Parathyroid adenoma (tissue), 2 donors: Measurements from ENCODE around the gene DNAJB5.

Experiments used
- H2AFZ ChIP-seq: fragments of 300-600 bp; sonication (generic); one replicate; pipeline ENCODE4 v1.7.0; 2017; ENCODE audit warnings: antibody characterized with exemption, mild to moderate bottlenecking
- H3K27ac ChIP-seq: fragments of 300-600 bp; sonication (generic); one replicate; pipeline ENCODE4 v1.7.0; 2017
- H3K27me3 ChIP-seq: fragments of 300-600 bp; sonication (generic); one replicate; pipeline ENCODE4 v1.7.0; 2017; ENCODE audit warnings: low read length; ENCODE audit not compliant: control insufficient read depth, insufficient read depth
- H3K36me3 ChIP-seq: fragments of 300-600 bp; sonication (generic); one replicate; pipeline ENCODE4 v1.7.0; 2017; ENCODE audit warnings: low read length; ENCODE audit not compliant: control insufficient read depth, insufficient read depth
- H3K4me1 ChIP-seq: fragments of 300-600 bp; sonication (generic); one replicate; pipeline ENCODE4 v1.7.0; 2017; ENCODE audit warnings: control low read depth
- H3K4me2 ChIP-seq: fragments of 300-600 bp; sonication (generic); one replicate; pipeline ENCODE4 v1.7.0; 2017; ENCODE audit warnings: low read length
- H3K4me3 ChIP-seq: fragments of 300-600 bp; sonication (generic); one replicate; pipeline ENCODE4 v1.7.0; 2017; ENCODE audit warnings: low read depth, low read length
- H3K79me2 ChIP-seq: fragments of 300-600 bp; sonication (generic); one replicate; pipeline ENCODE4 v1.7.0; 2017; ENCODE audit warnings: control low read depth
- H3K9ac ChIP-seq: fragments of 300-600 bp; sonication (generic); one replicate; pipeline ENCODE4 v1.7.0; 2017; ENCODE audit warnings: mild to moderate bottlenecking
- H3K9me3 ChIP-seq: fragments of 300-600 bp; sonication (generic); one replicate; pipeline ENCODE4 v1.7.0; 2017; ENCODE audit warnings: low read length; ENCODE audit not compliant: control insufficient read depth
- TF ChIP-seq, protein P1 (sequence below): fragments of 300-600 bp; sonication (generic); IDR thresholded peaks from one replicate; pipeline ENCODE4 v1.7.0; 2017; ENCODE audit warnings: antibody characterized with exemption, mild to moderate bottlenecking
- donor health status: primary hyperparathyroidism.

The DNAJB5 gene

DNA sequence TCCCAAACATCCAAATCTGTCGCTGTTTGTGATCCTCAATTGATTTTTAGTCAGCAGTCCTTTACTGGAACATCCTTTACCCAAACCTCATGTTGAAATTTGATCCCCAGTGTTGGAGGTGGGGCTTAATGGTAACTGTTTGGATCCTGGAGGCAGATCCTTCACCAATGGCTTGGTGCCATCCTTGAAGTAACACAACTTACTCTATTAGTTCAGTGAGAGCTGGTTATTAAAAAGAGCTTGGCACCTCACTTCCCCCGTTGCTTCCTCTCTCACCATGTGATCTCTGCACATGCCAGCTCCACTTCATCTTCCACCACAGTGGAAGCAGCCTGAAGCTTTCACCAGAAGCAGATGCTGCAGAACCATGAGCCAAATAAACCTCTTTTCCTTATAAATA is 40.3 kb downstream of the DNAJB5 start:
- TF ChIP-seq, protein P1, sequence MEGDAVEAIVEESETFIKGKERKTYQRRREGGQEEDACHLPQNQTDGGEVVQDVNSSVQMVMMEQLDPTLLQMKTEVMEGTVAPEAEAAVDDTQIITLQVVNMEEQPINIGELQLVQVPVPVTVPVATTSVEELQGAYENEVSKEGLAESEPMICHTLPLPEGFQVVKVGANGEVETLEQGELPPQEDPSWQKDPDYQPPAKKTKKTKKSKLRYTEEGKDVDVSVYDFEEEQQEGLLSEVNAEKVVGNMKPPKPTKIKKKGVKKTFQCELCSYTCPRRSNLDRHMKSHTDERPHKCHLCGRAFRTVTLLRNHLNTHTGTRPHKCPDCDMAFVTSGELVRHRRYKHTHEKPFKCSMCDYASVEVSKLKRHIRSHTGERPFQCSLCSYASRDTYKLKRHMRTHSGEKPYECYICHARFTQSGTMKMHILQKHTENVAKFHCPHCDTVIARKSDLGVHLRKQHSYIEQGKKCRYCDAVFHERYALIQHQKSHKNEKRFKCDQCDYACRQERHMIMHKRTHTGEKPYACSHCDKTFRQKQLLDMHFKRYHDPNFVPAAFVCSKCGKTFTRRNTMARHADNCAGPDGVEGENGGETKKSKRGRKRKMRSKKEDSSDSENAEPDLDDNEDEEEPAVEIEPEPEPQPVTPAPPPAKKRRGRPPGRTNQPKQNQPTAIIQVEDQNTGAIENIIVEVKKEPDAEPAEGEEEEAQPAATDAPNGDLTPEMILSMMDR: no peak
- no peak overlapping the region for H3K4me3 ChIP-seq
- no peaks in the 10 kb centered on the region for H3K36me3 ChIP-seq
- no peak overlapping the region for H3K4me2 ChIP-seq
- no peak overlapping the region for H3K9ac ChIP-seq
- H3K4me1 ChIP-seq: peaks cover 8% of the 10 kb centered on the region
- no peaks in the 10 kb centered on the region for H3K9me3 ChIP-seq
- no peaks in the 10 kb centered on the region for H3K79me2 ChIP-seq
- no peaks in the 10 kb centered on the region for H3K27me3 ChIP-seq
- H3K27ac ChIP-seq: no peak overlapping the region
- no peak overlapping the region for H2AFZ ChIP-seq

DNA sequence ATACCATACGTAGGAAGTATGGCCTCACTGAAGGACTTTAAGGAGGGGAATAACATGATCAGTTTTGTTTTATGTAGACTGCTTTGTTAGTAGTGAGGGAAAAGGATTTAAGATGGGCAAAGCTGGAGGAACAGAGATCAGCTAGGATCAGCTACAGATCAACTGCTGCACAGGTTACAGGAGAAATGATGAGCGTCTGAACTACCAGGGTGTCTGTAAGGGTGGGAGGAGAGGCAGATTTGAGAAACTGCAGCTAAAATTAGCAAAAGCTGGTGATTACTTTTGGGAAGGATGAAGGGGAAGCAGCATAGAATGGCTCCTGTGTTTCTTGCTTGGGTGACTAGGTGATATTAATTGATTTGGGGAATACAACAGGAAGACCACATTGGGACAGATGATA is 43.6 kb downstream of the DNAJB5 start:
- H2AFZ ChIP-seq: no peak overlapping the region
- no peak overlapping the region for H3K27ac ChIP-seq
- H3K4me3 ChIP-seq: no peak overlapping the region
- no peak overlapping the region for H3K9ac ChIP-seq
- H3K4me1 ChIP-seq: peaks cover 2% of the 10 kb centered on the region
- H3K27me3 ChIP-seq: no peaks in the 10 kb centered on the region
- H3K9me3 ChIP-seq: no peaks in the 10 kb centered on the region
- no peak overlapping the region for H3K4me2 ChIP-seq
- no peaks in the 10 kb centered on the region for H3K79me2 ChIP-seq
- no peaks in the 10 kb centered on the region for H3K36me3 ChIP-seq
- TF ChIP-seq, protein P1: no peak

DNA sequence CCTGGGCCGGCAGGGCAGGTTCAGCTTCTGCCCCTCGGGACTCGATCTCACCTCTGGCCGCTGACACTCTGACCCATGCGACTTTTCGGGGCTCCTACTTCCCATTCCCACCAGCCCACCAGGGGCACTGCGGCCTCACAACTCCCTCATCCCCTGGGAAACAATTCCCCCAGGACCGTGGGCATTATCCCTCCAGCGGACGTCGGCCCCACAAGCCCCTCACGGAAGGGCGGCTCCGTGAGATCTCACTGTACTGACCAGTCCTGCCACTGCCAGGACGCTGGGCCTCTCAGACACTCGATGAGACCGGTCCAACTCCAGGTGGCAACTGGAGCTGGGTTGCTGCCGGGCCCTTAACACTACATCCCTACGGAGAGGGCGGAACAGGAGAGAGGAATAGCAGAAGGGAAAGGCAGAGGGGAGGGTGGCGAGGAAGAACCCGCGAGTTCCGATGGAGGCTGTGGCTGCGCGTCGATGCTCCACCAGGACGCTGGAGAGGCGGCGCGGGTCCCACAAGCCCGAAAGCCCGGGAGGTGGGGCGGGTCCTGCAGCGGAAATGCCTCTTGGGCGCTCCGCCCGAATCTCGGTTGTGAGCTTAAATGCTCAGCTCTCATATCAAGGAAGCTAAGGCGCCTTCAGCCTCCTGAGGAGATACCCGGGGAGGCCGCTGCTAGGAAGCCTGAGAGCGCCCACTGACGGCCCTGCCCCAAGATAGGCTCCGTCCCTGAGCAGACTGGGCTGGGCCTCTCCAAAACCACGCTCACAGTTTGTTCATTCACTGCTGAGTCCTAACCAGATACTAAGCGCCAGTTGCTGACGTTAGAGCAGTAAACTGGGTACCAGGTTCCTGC is 46.5 kb downstream of the DNAJB5 start:
- no peak overlapping the region for H3K27ac ChIP-seq

DNA sequence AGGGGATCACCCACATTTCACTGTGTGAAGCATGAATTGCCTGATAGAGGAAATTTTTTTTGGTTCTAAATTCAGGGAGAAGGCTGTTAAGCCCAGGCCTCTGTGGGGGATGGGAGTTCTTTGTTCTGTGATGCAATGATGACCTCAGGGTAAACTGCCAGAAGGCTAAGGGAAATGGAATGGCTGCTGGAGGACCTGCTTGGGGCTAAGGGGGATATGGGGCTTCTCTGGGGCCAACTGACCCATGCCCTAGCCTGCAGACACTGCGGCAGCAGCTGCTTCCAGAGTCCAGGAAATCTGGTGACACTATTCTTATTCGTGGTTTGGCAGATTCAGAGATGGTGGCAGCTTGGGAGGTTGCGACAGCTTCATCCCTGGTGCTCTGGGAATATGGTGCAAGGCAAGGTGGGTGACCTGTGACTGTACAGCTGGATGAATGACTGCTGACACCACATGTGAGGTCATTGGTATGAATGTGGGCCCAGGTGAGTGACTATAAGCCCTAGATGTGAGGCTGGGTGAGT is 52.6 kb downstream of the DNAJB5 start:
- Histone ChIP-seq H3K27ac (no peak overlapping the region), H3K9ac (no peak overlapping the region), H3K4me1 (no peaks in the 10 kb centered on the region), H2AFZ (no peak overlapping the region), H3K79me2 (no peaks in the 10 kb centered on the region), H3K4me3 (no peak overlapping the region), H3K27me3 (no peaks in the 10 kb centered on the region), H3K4me2 (no peak overlapping the region), H3K36me3 (no peaks in the 10 kb centered on the region), H3K9me3 (no peaks in the 10 kb centered on the region)
- TF ChIP-seq, protein P1: no peak

More for the DNA sequence above, 46.5 kb downstream of the DNAJB5 start:
- H3K4me2 ChIP-seq: no peak overlapping the region
- H3K9me3 ChIP-seq: no peaks in the 10 kb centered on the region
- no peak overlapping the region for H2AFZ ChIP-seq
- TF ChIP-seq, protein P1: no peak
- H3K9ac ChIP-seq: no peak overlapping the region
- no peak overlapping the region for H3K4me3 ChIP-seq
- no peaks in the 10 kb centered on the region for H3K4me1 ChIP-seq
- no peaks in the 10 kb centered on the region for H3K27me3 ChIP-seq
- no peaks in the 10 kb centered on the region for H3K36me3 ChIP-seq
- H3K79me2 ChIP-seq: no peaks in the 10 kb centered on the region
